ENCODE results near the gene FNDC1.

FNDC1 gene

DNA sequence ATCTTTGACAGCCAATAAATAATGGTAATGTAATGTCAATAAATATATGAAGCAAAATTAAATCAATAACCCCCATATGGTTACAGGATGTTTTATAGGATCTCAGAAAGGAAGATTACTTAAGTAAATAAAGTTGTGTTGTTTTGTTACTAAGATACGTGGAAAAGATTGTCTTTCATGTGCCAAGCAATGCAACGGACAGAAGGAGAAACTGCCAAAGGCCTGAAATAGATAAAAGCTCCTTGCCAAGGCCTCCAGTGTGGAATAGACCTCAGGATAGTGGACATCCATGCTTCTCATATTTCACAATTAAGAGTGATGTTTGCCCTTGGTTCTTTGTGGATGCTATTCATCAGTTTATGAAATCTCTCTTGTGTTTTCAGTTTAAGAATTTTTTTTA is 16.4 kb upstream of the FNDC1 start:
- no peak overlapping the region for H3K4me2 ChIP-seq (ENCODE audit: low read length, poor library complexity, severe bottlenecking)
- WGBS: 86% methylated on average over 2 of the region's 2 CpGs
- H2BK5ac ChIP-seq (ENCODE audit: low read depth, low read length, poor library complexity, severe bottlenecking): no peak overlapping the region

DNA sequence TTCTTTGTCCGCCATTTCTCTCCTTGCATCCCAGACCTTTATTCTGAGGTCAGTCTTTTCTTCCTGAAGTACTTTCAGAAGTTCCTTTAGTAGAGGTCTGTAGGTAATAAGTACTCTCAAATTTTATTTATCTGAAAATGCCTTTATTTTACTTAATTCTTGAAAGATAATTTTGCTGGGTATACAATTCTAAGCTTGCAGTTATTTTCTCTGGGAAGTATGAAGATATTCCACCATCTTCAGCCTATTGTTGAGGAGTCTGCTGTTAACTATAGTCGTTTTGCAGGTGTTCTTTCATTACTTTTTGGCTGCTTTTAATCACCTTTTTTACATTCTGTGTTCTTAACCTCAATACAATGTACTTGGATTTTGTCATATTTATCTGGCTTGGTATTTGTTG is 13.5 kb upstream of the FNDC1 start:
- Histone ChIP-seq H3K36me3 (ENCODE audit: control insufficient read depth in 1 of 2, insufficient read depth in 2 of 2, low read depth in 1 of 2, low read length in 2 of 2) (no peaks in the 10 kb centered on the region), H2BK120ac (ENCODE audit: low read depth, low read length) (no peak overlapping the region), H2AK5ac (ENCODE audit: low read length, severe bottlenecking) (no peak overlapping the region), H4K91ac (ENCODE audit: low read length) (no peak overlapping the region), H3K4me2 (ENCODE audit: low read length, poor library complexity, severe bottlenecking) (no peak overlapping the region), H3K4me3 (ENCODE audit: insufficient read depth in 1 of 2, low read depth in 1 of 2, low read length in 2 of 2) (no peak overlapping the region), H3K27ac (ENCODE audit: low read length, poor library complexity, severe bottlenecking) (no peak overlapping the region), H3K23ac (ENCODE audit: low read length in 2 of 2) (no peak overlapping the region), H3K9ac (ENCODE audit: low read length) (no peak overlapping the region), H3K9me3 (ENCODE audit: control insufficient read depth, low read length) (peaks cover 18% of the 10 kb centered on the region), H3K27me3 (ENCODE audit: control insufficient read depth in 1 of 2, insufficient read depth in 1 of 2, low read length in 2 of 2) (peaks cover 0 to 4% of the 10 kb centered on the region in 2 experiments), H3K4me1 (ENCODE audit: control insufficient read depth, insufficient read depth, low read depth, low read length) (no peaks in the 10 kb centered on the region), H2BK5ac (ENCODE audit: low read depth, low read length, poor library complexity, severe bottlenecking) (no peak overlapping the region), H4K8ac (ENCODE audit: low read length) (no peak overlapping the region), H3K14ac (ENCODE audit: low read length in 2 of 2) (no peak overlapping the region), H2BK15ac (ENCODE audit: low read depth, poor library complexity, severe bottlenecking) (no peak overlapping the region), H3K18ac (ENCODE audit: low read depth in 1 of 2, low read length in 2 of 2) (no peak overlapping the region), H3K4ac (ENCODE audit: low read depth in 1 of 2, low read length in 2 of 2) (no peak overlapping the region), H2AFZ (ENCODE audit: low read depth, low read length) (no peak overlapping the region), H2BK12ac (ENCODE audit: low read length in 2 of 2) (no peak overlapping the region), H3K79me1 (replicated peaks; ENCODE audit: low read length, poor library complexity, severe bottlenecking) (no peaks in the 10 kb centered on the region)
- DNase-seq: no peak
- WGBS: no CpG with 5 or more reads among the region's 2 CpGs

More for the DNA sequence above, 16.4 kb upstream of the FNDC1 start:
- DNase-seq: no peak
- Histone ChIP-seq H3K9me3 (ENCODE audit: control insufficient read depth, low read length) (peaks cover 18% of the 10 kb centered on the region), H3K18ac (ENCODE audit: low read depth in 1 of 2, low read length in 2 of 2) (no peak overlapping the region), H3K27me3 (ENCODE audit: control insufficient read depth in 1 of 2, insufficient read depth in 1 of 2, low read length in 2 of 2) (peaks cover 8 to 16% of the 10 kb centered on the region in 2 experiments), H4K8ac (ENCODE audit: low read length) (no peak overlapping the region), H2BK120ac (ENCODE audit: low read depth, low read length) (no peak overlapping the region), H3K4me3 (ENCODE audit: insufficient read depth in 1 of 2, low read depth in 1 of 2, low read length in 2 of 2) (no peak overlapping the region), H2AFZ (ENCODE audit: low read depth, low read length) (no peak overlapping the region), H3K4ac (ENCODE audit: low read depth in 1 of 2, low read length in 2 of 2) (no peak overlapping the region), H3K79me1 (replicated peaks; ENCODE audit: low read length, poor library complexity, severe bottlenecking) (no peaks in the 10 kb centered on the region), H3K27ac (ENCODE audit: low read length, poor library complexity, severe bottlenecking) (no peak overlapping the region), H3K4me1 (ENCODE audit: control insufficient read depth, insufficient read depth, low read depth, low read length) (no peaks in the 10 kb centered on the region), H4K91ac (ENCODE audit: low read length) (no peak overlapping the region), H2AK5ac (ENCODE audit: low read length, severe bottlenecking) (no peak overlapping the region), H3K14ac (ENCODE audit: low read length in 2 of 2) (no peak overlapping the region), H3K23ac (ENCODE audit: low read length in 2 of 2) (no peak overlapping the region), H3K36me3 (ENCODE audit: control insufficient read depth in 1 of 2, insufficient read depth in 2 of 2, low read depth in 1 of 2, low read length in 2 of 2) (no peaks in the 10 kb centered on the region), H2BK15ac (ENCODE audit: low read depth, poor library complexity, severe bottlenecking) (no peak overlapping the region), H3K9ac (ENCODE audit: low read length) (peak overlapping the region; percentile 72), H2BK12ac (ENCODE audit: low read length in 2 of 2) (no peak overlapping the region)

DNA sequence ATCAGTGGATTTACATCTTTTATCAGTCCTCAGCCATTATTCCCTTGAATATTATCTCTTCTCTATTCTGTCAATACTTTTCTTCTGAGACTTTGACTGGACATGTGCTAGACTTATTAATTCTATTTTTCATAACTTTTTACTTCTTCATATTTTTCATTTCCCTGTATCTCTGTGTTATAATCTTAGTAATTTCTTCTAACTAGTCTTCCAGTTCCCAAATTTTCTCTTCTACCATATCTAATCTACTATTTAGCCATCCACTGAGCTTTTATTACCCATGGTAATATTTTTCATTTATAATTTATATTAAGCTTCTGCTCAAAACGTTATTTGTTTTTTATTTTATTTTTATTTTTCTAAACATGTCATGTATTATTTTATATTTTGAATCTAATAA is 13.1 kb upstream of the FNDC1 start:
- Histone ChIP-seq H3K4me1 (ENCODE audit: control insufficient read depth, insufficient read depth, low read depth, low read length) (no peaks in the 10 kb centered on the region), H2AFZ (ENCODE audit: low read depth, low read length) (no peak overlapping the region), H3K14ac (ENCODE audit: low read length in 2 of 2) (no peak overlapping the region), H3K9me3 (ENCODE audit: control insufficient read depth, low read length) (peaks cover 18% of the 10 kb centered on the region), H3K27ac (ENCODE audit: low read length, poor library complexity, severe bottlenecking) (no peak overlapping the region), H3K4me2 (ENCODE audit: low read length, poor library complexity, severe bottlenecking) (no peak overlapping the region), H3K9ac (ENCODE audit: low read length) (no peak overlapping the region), H3K4ac (ENCODE audit: low read depth in 1 of 2, low read length in 2 of 2) (no peak overlapping the region), H3K27me3 (ENCODE audit: control insufficient read depth in 1 of 2, insufficient read depth in 1 of 2, low read length in 2 of 2) (peaks cover 0 to 4% of the 10 kb centered on the region in 2 experiments), H2BK12ac (ENCODE audit: low read length in 2 of 2) (no peak overlapping the region), H3K23ac (ENCODE audit: low read length in 2 of 2) (no peak overlapping the region), H4K91ac (ENCODE audit: low read length) (no peak overlapping the region), H2BK5ac (ENCODE audit: low read depth, low read length, poor library complexity, severe bottlenecking) (no peak overlapping the region), H3K18ac (ENCODE audit: low read depth in 1 of 2, low read length in 2 of 2) (no peak overlapping the region), H2BK120ac (ENCODE audit: low read depth, low read length) (no peak overlapping the region), H3K79me1 (replicated peaks; ENCODE audit: low read length, poor library complexity, severe bottlenecking) (no peaks in the 10 kb centered on the region), H3K4me3 (ENCODE audit: insufficient read depth in 1 of 2, low read depth in 1 of 2, low read length in 2 of 2) (no peak overlapping the region), H2BK15ac (ENCODE audit: low read depth, poor library complexity, severe bottlenecking) (no peak overlapping the region), H3K36me3 (ENCODE audit: control insufficient read depth in 1 of 2, insufficient read depth in 2 of 2, low read depth in 1 of 2, low read length in 2 of 2) (no peaks in the 10 kb centered on the region), H2AK5ac (ENCODE audit: low read length, severe bottlenecking) (no peak overlapping the region), H4K8ac (ENCODE audit: low read length) (no peak overlapping the region)
- no peak for DNase-seq
- WGBS: no CpG with 5 or more reads among the region's 1 CpG

DNA sequence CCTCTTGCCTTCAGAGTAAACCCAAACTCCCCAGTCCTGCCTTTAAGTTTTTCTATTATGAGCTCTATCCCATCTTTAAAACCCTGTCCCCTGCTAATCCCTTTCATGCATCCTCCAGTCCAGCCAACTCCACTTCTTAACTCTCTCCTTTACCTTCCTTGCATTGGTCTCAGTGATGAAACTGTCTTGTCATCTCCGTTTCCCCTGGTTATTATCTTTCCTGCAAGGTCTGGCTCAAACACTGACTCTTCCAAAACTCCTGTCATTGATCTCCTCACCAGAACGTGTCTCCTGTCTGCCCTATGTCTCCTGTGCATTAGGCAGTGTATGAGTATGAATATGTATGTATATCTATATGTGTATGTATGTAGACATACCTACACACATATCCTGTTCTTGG is 11.8 kb upstream of the FNDC1 start:
- Histone ChIP-seq H2BK12ac (ENCODE audit: low read length in 2 of 2) (no peak overlapping the region), H3K4me1 (ENCODE audit: control insufficient read depth, insufficient read depth, low read depth, low read length) (no peaks in the 10 kb centered on the region)
- DNase-seq: no peak

More for the DNA sequence above, 11.8 kb upstream of the FNDC1 start:
- Histone ChIP-seq H3K9ac (ENCODE audit: low read length) (no peak overlapping the region), H3K36me3 (ENCODE audit: control insufficient read depth in 1 of 2, insufficient read depth in 2 of 2, low read depth in 1 of 2, low read length in 2 of 2) (no peaks in the 10 kb centered on the region), H3K18ac (ENCODE audit: low read depth in 1 of 2, low read length in 2 of 2) (no peak overlapping the region), H3K4ac (ENCODE audit: low read depth in 1 of 2, low read length in 2 of 2) (no peak overlapping the region), H3K23ac (ENCODE audit: low read length in 2 of 2) (no peak overlapping the region), H3K4me3 (ENCODE audit: insufficient read depth in 1 of 2, low read depth in 1 of 2, low read length in 2 of 2) (no peak overlapping the region), H3K9me3 (ENCODE audit: control insufficient read depth, low read length) (peaks cover 26% of the 10 kb centered on the region), H3K79me1 (replicated peaks; ENCODE audit: low read length, poor library complexity, severe bottlenecking) (no peaks in the 10 kb centered on the region), H3K27ac (ENCODE audit: low read length, poor library complexity, severe bottlenecking) (no peak overlapping the region), H2BK120ac (ENCODE audit: low read depth, low read length) (no peak overlapping the region), H2BK5ac (ENCODE audit: low read depth, low read length, poor library complexity, severe bottlenecking) (no peak overlapping the region), H4K91ac (ENCODE audit: low read length) (no peak overlapping the region), H3K4me2 (ENCODE audit: low read length, poor library complexity, severe bottlenecking) (no peak overlapping the region), H3K14ac (ENCODE audit: low read length in 2 of 2) (no peak overlapping the region), H2AK5ac (ENCODE audit: low read length, severe bottlenecking) (no peak overlapping the region), H3K27me3 (ENCODE audit: control insufficient read depth in 1 of 2, insufficient read depth in 1 of 2, low read length in 2 of 2) (peaks cover 0 to 6% of the 10 kb centered on the region in 2 experiments), H2BK15ac (ENCODE audit: low read depth, poor library complexity, severe bottlenecking) (no peak overlapping the region), H2AFZ (ENCODE audit: low read depth, low read length) (no peak overlapping the region), H4K8ac (ENCODE audit: low read length) (no peak overlapping the region)
- 80% methylated on average over 1 of the region's 2 CpGs for WGBS

Measured in mesenchymal stem cell (in vitro differentiated cells and primary cell).